Calu3 (cell line): ENCODE measurements around the gene EPHA3. TPM values are rescaled to one million over a fixed set of nuclear protein-coding genes. Genes with fewer than 3 reads are reported as not detected.

Experiments
- BruUV-seq: library from RNA; stranded (reverse); fragments of 400-500 nt; replicated peaks from 2 replicates; lab custom pipeline; 2021; lab: Mats Ljungman, UMichigan
- CTCF ChIA-PET: fragments of 300-600 bp; sonication (Branson Sonifier 250); formaldehyde crosslinking; loops from one replicate; lab custom pipeline; 2022; ENCODE audit warnings: antibody characterized with exemption; lab: Charles Lee
- DNase-seq: peaks from one replicate; pipeline ENCODE4 v3.0.0; 2022
- H3K27ac Mint-ChIP-seq: one replicate; pipeline ENCODE4 v1.8.0; 2022; ENCODE audit warnings: mixed read lengths; ENCODE audit not compliant: unreplicated experiment
- H3K27me3 Mint-ChIP-seq: one replicate; pipeline ENCODE4 v1.8.0; 2022; ENCODE audit warnings: mixed read lengths; ENCODE audit not compliant: unreplicated experiment
- H3K36me3 Mint-ChIP-seq: one replicate; pipeline ENCODE4 v1.8.0; 2022; ENCODE audit warnings: mild to moderate bottlenecking, moderate library complexity, mixed read lengths; ENCODE audit not compliant: insufficient read depth, unreplicated experiment
- H3K4me1 Mint-ChIP-seq: one replicate; pipeline ENCODE4 v1.8.0; 2022; ENCODE audit warnings: mild to moderate bottlenecking, low read depth, mixed read lengths; ENCODE audit not compliant: unreplicated experiment
- H3K4me3 Mint-ChIP-seq: one replicate; pipeline ENCODE4 v1.8.0; 2022; ENCODE audit warnings: mild to moderate bottlenecking, low read depth, moderate library complexity, mixed read lengths; ENCODE audit not compliant: unreplicated experiment
- H3K9me3 Mint-ChIP-seq: one replicate; pipeline ENCODE4 v1.8.0; 2022; ENCODE audit warnings: low read depth, mixed read lengths; ENCODE audit not compliant: unreplicated experiment
- intact Hi-C: fragments of 100-400 bp; cut with micrococcal nuclease; formaldehyde crosslinking; loops from one replicate; pipeline ENCODE4 v1.10.0; 2022; ENCODE audit not compliant: unreplicated experiment
- total RNA-seq: library from RNA; stranded (reverse); gene quantifications from 2 replicates; pipeline ENCODE4 v1.2.3, GENCODE V29; 2022
- TF ChIP-seq, protein P1 (sequence below): fragments of 200-600 bp; IDR thresholded peaks from one replicate; pipeline ENCODE4 v1.8.0; 2022; ENCODE audit warnings: antibody characterized with exemption; ENCODE audit not compliant: unreplicated experiment

Gene EPHA3
- total RNA-seq, 1 experiment from 2014 or later, result 31.6 TPM

DNA sequence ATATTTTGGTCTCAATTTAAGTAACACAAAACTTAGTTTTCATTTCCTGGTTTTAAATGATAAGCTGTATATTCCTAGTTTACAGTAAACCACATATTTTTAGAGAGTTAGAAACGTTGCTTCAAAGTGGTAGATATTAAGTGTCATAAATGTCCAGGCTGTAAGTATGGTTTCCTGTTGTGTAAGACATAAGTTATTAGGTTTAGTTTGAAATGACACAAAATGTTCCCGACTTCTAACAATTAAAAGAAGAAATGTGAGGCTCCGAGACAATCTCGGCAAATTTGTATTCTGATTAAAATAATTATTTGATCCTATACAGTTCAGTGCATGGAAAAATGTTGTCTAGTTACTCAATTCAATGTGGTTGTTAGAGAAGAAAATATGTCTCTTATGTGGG is 387.3 kb downstream of the EPHA3 start:
- intact Hi-C loops, result no loop called here
- no peaks in the 10 kb centered on the region for H3K36me3 Mint-ChIP-seq
- DNase-seq, result no peak
- no peak overlapping the region for H3K4me3 Mint-ChIP-seq
- H3K4me1 Mint-ChIP-seq, result no peaks in the 10 kb centered on the region
- CTCF ChIA-PET, result no interaction called here
- TF ChIP-seq, protein P1, sequence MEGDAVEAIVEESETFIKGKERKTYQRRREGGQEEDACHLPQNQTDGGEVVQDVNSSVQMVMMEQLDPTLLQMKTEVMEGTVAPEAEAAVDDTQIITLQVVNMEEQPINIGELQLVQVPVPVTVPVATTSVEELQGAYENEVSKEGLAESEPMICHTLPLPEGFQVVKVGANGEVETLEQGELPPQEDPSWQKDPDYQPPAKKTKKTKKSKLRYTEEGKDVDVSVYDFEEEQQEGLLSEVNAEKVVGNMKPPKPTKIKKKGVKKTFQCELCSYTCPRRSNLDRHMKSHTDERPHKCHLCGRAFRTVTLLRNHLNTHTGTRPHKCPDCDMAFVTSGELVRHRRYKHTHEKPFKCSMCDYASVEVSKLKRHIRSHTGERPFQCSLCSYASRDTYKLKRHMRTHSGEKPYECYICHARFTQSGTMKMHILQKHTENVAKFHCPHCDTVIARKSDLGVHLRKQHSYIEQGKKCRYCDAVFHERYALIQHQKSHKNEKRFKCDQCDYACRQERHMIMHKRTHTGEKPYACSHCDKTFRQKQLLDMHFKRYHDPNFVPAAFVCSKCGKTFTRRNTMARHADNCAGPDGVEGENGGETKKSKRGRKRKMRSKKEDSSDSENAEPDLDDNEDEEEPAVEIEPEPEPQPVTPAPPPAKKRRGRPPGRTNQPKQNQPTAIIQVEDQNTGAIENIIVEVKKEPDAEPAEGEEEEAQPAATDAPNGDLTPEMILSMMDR, result no peak
- BruUV-seq, result no TSS peak
- H3K9me3 Mint-ChIP-seq, result no peaks in the 10 kb centered on the region
- no peaks in the 10 kb centered on the region for H3K27me3 Mint-ChIP-seq
- no peak overlapping the region for H3K27ac Mint-ChIP-seq

DNA sequence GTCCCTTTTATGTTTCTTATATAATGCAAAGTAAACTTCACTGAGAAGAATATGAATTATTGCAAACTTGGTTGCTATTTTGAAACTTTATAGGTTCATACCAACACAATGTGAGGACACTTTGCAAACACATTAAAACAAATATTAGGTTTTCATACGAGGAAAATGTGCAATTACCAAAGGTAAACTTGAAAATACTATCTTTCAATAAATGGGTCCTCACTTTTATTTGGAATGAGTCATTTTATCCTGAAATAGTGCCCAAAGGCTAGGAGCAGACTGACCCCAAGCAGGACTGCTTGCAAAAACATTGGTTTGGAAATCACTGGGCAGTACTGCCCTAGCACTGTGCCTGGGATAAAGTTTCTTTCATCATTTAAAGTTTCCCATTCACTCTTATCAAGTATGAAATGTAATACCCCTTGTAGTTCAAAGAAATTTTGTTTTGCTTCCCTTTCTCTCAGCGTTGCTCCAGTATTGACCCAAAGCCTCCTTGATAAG is 396.5 kb downstream of the EPHA3 start:
- no peak overlapping the region for H3K27ac Mint-ChIP-seq
- no peaks in the 10 kb centered on the region for H3K9me3 Mint-ChIP-seq
- CTCF ChIA-PET, result no interaction called here
- H3K36me3 Mint-ChIP-seq, result no peaks in the 10 kb centered on the region
- intact Hi-C loops, result no loop called here
- H3K4me1 Mint-ChIP-seq, result no peaks in the 10 kb centered on the region
- no TSS peak for BruUV-seq
- H3K4me3 Mint-ChIP-seq, result no peak overlapping the region
- H3K27me3 Mint-ChIP-seq, result no peaks in the 10 kb centered on the region
- no peak for DNase-seq
- TF ChIP-seq, protein P1, result no peak

DNA sequence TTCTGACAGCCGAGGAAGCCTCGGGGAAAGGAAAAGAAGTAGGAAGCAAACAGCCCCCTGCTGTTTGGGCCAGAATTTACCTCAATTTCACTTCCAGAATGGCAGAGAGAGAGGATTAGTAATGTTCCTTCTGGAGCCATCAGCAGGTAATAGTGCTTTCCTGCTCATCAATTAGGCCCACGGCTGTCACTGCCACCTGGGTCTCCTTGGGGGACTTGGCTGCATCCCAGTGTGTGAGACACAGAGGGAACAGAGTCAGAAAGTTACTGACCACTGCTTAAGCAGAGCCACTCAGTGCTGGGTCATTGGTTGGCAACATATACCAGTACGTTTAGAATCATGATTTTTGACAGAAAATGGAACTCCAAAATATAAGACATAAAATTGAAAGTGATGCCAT is 397.0 kb downstream of the EPHA3 start:
- no peaks in the 10 kb centered on the region for H3K4me1 Mint-ChIP-seq
- no peak overlapping the region for H3K4me3 Mint-ChIP-seq
- TF ChIP-seq, protein P1, result no peak
- no TSS peak for BruUV-seq
- H3K27ac Mint-ChIP-seq, result no peak overlapping the region
- DNase-seq, result no peak
- intact Hi-C loops, result no loop called here
- CTCF ChIA-PET, result no interaction called here
- no peaks in the 10 kb centered on the region for H3K9me3 Mint-ChIP-seq
- H3K36me3 Mint-ChIP-seq, result no peaks in the 10 kb centered on the region
- H3K27me3 Mint-ChIP-seq, result no peaks in the 10 kb centered on the region

- TF ChIP-seq, protein P1, result no peak
- Mint-ChIP-seq H3K4me1 (no peaks in the 10 kb centered on the region), H3K9me3 (no peaks in the 10 kb centered on the region), H3K36me3 (no peaks in the 10 kb centered on the region), H3K4me3 (no peak overlapping the region), H3K27ac (no peak overlapping the region), H3K27me3 (no peaks in the 10 kb centered on the region)
- no peak for DNase-seq
- CTCF ChIA-PET, result interaction anchor here (0.6 to 0.7 kb wide), 3 partner anchors 21 to 631 kb away, joined by 3 to 9 read pairs (median 5); no protein-coding TSS in a partner anchor
- no TSS peak for BruUV-seq
- intact Hi-C loops, result no loop called here
Observed at GRCh38 chr3:89506462-89507103, 399.2 kb downstream of the EPHA3 start.
